GM18502 (cell line): ENCODE data around the gene NSMCE3.

ENCODE experiments used
- ATAC-seq: cut with Tn5 transposase; IDR thresholded peaks from one replicate; pipeline ENCODE4 v1.9.1; 2021; ENCODE audit warnings: mild to moderate bottlenecking; ENCODE audit not compliant: unreplicated experiment, poor library complexity

The NSMCE3 gene

DNA sequence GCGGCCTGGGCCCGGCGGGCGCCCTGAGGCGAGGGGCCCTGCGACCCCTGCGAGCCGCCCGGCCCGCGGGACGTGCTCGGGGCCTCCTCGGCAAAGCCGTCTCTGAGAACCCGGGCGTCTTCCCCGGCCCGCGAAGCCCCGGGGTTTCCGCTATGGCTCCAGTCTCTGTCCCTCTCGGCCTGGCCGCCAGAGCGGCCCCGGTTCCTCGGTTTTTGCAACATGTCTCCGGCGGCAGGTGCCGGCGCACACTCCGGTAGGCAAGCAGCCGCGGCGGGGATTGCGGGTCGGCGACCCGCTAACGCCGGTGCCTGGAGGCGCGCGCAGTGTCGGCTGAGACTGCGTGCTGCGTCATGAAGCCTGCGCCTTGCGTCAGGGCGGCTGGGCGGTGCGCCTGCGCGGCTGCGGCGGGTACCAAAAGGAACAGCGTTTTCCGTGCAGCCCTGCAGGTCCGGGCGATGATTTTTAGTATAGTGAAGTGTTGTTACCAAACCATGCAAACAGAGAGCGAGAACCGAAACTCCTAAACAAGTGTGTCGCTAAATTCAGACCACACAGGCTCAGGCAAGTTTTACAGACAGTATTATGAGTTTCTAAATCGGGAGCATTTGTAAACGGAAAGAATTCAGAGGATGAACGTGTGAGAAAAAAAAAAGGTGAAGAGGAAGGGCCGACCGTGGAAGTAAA lies at the start of gene NSMCE3:
Gene NSMCE3 (minus strand): TSS at position 338 of the 684 bp plus-strand sequence. CDS start 117 bp downstream, at position 221.
- peak; percentile 93 for ATAC-seq

DNA sequence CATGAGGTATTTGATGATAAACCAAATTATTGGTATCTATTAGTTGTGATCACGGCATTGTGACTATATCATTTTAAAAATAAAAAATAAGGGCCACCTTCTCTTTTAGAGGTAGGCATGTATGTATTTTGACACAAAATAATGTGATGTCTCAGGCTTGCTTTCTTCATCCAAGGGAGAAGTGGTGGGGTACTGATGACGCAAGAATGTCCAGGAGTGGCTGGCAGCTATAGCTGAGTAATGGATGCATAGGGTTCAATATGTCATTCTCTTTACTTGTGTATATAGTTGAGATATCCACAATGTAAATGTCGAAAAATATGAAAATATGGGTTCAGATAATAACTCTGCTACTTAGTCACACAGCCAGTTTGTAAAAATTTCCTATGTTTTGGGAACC lies 46.8 kb upstream of the NSMCE3 start:
- no peak for ATAC-seq

- no peak for ATAC-seq
These were observed 42.8 kb upstream of the NSMCE3 start for GRCh38 chr15:29312387-29312786.

DNA sequence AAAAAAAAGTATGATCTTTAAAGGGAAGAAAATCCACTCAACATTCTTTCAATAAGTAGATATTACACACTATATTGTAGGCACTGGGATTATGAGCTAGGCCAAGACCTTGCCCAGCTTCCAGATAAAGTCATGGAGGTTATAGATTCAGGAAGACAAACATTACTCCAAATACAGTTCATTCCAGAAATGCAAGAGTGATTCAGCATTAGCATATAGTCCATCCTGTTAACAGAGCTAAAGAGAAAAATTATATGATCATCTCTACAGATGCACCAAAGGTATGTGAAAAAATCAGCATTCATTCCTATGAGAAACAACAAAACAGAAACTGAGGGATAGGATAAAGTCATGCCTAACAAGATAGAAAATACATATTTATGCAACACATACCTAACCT lies 42.1 kb upstream of the NSMCE3 start:
- no peak for ATAC-seq

DNA sequence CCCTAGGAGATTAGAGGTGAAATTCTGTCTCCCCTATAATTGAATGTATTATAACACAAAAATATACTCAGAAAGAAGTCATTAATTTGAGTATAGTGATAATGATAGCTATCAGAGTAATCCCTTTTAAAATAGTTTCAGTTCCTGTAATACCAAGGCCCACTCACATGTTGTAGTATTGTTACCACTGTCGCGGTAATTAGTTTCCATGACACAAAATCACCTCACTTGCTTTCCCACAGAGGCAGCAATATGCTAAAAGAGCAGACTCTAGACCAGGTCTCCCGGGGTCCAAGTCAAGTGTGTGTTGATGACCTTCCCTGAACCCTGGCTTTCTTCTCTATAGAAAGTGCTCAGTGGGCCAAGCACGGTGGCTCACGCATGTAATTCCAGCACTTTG lies 39.5 kb upstream of the NSMCE3 start:
- peak; percentile 68 for ATAC-seq

- no peak for ATAC-seq
These were observed 38.7 kb upstream of the NSMCE3 start for GRCh38 chr15:29308299-29308698.

DNA sequence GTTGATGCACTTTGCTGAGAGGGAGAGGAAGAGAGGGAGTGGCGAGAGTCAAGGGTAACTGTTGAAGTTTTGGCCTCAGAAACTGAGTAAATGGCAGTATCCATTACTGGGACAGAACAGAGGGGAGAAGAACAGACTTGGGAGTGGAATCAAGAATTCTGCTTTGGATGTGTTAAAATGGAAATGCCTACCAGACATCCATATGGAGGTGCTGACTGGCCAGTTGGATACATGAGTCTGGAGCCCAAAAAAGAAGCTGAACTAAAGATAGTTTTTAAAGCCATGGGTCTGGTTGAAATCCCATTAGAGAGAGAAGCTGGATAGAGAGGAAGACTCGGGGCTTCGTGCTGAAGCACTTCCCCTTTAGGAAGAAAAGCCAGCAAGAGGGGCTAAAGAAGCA lies 35.9 kb upstream of the NSMCE3 start:
- no peak for ATAC-seq

DNA sequence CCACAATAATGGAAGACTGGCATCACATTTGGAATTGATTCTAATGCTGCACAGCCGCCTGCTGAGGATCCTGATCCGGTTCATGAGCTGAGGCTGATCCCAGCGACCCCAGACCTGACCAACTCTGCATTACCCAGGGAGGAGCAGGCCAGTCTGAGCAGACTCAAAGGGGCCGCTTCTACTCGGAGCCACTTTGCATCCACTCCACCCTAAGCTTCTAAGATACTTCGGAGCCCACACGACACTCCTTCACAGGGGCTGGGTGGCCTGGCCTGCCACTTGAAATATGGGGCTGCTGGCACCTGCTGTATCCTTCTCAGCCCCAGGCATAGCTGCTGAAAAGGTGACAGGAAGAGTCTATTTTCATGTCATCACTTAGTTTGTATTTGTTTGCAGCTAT lies 33.2 kb upstream of the NSMCE3 start:
- no peak for ATAC-seq

GRCh38 chr15:29299784-29300183 lies 30.2 kb upstream of the NSMCE3 start:
- no peak for ATAC-seq

DNA sequence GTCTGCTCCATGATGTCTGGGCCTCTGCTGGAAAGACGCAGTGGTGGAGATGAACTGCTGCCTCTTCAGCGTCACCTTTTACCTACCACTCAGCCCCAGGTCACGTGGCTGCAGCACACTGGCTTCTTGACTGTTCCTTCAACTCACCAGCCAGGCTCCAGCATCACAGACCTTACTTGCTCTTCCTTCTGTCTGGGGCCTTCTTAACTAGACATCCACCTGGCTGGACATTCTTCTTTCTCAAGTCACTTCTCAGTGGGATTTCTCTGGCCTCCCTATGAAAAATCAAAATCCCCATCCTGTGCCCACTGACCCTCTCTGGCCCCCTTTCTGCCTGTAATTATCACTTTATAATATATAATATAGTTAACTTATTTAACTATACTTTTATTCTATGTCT lies 29.7 kb upstream of the NSMCE3 start:
- ATAC-seq, result no peak

DNA sequence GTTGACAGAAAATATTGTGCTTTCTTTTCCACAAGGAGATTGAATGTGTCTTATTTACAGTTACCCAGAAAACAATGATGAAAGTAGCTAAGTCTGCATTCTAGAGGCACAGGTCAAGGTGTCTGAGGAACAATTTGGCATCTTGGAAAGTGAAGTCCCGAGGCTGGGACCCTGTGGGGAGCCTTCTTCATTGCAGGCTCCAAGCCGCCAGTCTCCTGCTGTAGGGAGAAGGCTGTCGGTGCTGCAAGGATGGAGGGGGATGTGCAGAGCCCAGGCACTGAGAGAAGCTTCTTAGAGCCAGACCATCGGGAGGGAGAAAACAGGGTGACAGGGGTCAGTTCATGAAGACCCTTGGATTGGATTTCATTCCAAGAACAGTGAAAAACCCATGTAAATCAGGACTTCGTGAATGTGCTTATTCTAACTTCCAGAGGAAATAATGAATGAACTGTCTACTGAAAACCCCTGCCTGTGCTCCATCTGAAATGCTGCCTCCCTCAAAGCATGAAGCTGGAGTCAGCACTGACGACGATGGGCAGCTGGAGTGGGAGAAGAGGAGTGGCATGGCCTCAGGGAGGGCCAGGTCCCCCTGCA lies 25.2 kb upstream of the NSMCE3 start:
- no peak for ATAC-seq

- ATAC-seq, result no peak
These were observed 21.6 kb upstream of the NSMCE3 start for GRCh38 chr15:29291067-29291845.

DNA sequence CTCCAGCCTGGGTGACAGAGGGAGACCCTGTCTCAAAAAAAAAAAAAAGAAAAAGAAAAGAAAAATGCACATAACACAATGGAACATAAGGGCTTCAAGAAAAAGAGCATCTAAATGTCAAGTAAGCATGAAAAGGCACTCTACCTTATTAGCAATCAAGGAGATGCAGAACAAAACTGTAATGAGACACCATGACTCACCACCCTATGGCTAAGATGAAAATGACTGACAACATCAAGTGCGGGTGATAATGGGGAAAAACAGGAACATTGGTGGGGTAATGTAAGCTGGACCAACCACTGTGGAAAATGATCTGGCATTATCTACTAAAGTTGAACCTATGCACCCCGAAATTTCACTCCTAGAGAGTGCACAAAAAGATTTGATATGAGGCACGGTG lies 19.6 kb upstream of the NSMCE3 start:
- no peak for ATAC-seq

DNA sequence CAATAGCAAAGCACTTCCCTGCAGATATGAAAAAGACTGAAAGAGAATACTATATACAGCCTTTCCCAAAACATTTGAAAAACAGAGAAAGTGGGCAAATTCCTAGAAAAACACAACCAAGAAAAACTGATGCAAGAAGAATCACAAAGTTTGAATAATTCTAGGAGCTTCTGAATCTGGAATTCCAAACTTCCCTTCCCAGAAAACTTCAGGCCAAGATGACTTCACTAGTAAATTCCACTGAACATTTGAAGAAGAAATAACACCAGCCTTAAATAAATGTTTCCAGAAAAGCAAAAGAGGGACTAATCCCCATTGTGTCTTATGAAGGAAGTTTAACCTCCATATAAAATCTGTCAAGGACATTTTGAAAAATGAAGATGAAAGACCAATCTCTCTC lies 15.8 kb upstream of the NSMCE3 start:
- no peak for ATAC-seq

DNA sequence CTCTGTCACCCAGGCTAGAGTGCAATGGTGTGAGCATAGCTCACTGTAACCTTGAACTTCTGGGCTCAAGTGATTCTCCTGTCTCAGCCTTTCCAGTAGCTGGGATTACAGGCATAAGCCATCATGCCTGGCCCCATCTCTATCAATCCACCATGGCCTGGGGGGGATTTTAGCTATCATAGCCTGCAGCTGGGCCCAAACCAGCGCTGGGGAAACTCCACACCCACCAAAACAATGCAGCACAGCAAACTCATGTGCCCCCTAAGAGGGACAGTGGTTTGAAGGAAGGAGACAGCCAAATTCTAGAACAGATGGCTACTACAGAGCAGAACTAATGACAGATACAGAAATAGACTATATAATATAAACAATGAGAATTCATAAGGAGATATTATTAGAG lies 13.8 kb upstream of the NSMCE3 start:
- ATAC-seq, result no peak

DNA sequence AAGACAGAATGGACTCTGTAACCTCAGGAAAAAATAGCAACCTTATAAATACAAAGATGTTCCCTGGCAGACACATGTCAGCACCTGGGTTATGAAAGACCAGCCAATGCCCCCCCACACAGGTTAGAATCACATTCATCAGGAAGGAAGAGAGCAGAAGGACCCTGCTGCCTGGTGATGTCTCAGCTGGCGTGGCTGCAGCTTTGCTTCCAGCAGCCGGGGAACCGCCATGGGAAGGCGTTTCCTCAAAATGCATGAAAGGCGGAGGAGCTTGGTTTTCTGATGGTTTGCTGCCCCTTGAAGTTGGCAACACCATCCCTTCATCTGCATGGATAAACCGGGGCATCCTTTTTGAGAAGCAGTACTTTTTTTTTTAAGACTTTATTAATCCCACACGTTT lies 10.9 kb upstream of the NSMCE3 start:
- no peak for ATAC-seq

DNA sequence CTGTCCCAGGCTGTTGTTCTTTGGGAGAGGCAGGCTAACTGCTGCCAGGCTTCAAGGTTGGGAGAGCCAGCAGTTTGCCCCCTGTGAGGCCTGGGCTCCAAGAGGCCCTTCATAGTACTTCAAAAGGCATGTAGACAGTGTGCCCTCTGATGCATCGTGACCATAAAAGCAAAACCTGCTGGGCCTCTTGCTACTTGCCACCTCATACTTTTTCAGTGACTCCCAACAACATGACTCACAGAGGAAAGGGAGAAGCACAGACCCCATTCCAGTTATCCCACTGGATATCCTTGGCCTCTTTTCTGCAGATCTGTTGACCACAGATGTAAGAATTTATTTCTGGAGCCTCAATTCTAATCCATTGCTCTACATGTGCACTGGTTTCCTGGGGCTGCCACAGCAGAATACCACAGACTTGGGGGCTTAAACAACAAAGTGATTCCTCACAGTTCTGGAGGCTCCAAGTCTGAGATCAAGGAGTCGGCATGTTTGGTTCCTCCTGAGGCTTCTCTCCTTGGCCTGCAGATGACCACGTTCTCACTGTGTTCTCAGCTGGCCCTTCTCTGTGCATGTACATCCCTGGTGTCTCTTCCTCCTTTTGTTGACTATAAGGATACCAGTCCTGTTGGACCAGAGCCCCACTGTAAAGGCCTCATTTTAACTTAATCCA lies 8.9 kb upstream of the NSMCE3 start:
- ATAC-seq, result no peak

DNA sequence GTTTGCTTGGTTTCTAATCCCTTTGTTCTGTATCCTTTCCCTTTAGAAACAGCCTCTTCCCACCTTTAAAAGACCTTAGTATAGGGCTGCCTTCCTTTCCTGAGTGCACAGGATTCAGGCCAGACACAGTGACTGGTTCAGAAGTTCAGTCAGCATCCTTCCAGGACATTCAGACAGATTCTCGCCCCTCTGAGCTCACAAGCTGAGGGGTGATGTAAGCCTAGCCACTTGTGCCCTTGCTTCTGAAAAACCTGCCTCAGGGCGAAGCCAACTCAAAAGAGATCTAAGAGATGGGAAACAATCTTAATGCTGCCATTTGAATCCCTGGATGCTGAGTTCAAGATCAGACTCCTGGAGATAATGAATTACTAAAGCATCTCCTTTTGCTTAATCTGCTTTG lies 6.7 kb upstream of the NSMCE3 start:
- ATAC-seq, result no peak

GRCh38 chr15:29275855-29276254 lies 6.2 kb upstream of the NSMCE3 start:
- no peak for ATAC-seq

DNA sequence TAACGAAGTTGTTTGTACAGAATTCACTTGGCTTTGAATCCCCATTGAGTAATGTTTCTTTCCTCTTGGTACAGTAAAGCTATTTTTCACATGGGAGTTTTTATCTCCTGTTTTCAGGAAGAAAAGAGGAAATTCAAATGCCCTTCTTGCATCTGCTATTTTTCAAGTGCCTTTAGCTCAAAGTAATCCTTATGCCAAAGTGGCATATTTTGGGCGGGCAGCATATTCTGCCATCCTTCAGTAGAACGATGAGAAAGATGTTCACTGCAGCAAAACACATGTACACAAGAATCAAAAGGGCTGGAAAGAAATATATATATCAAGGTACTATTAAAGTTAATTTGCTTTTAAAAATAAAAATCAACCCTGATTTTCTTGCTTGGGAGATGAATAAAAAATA lies 5.3 kb upstream of the NSMCE3 start:
- ATAC-seq, result no peak

- no peak for ATAC-seq
These were observed 2.6 kb upstream of the NSMCE3 start for GRCh38 chr15:29272219-29272618.
